SK-N-SH treated with all-trans-retinoic acid at 6 μM for 48 hours (cell line): Measurements from ENCODE around the gene CRIP2.

Experiments used
- ARNTL ChIP-seq: fragments of 450-650 bp; formaldehyde crosslinking; IDR thresholded peaks from 2 replicates; pipeline ENCODE4 v1.5.0; 2020; ENCODE audit warnings: low read depth, mild to moderate bottlenecking, moderate library complexity, borderline replicate concordance
- OSR1 ChIP-seq: fragments of 250-450 bp; sonication (Bioruptor Pico); IDR thresholded peaks from 2 replicates; pipeline ENCODE4 v1.8.0; 2022; ENCODE audit warnings: moderate library complexity, mild to moderate bottlenecking, inconsistent platforms
- PPARA ChIP-seq: fragments of 250-450 bp; sonication (Bioruptor Pico); IDR thresholded peaks from 2 replicates; pipeline ENCODE4 v1.5.0; 2020; ENCODE audit warnings: mild to moderate bottlenecking, borderline replicate concordance
- RARB ChIP-seq: fragments of 250-450 bp; sonication (Bioruptor Pico); IDR thresholded peaks from 2 replicates; pipeline ENCODE4 v1.8.0; 2021; ENCODE audit warnings: mild to moderate bottlenecking, moderate library complexity
- SNAI2 ChIP-seq: fragments of 250-450 bp; sonication (Bioruptor Pico); IDR thresholded peaks from 2 replicates; pipeline ENCODE4 v1.5.0; 2020; ENCODE audit warnings: mild to moderate bottlenecking, moderate library complexity
- TOX ChIP-seq: fragments of 250-450 bp; sonication (Bioruptor Pico); IDR thresholded peaks from 2 replicates; pipeline ENCODE4 v1.8.0; 2021; ENCODE audit warnings: mild to moderate bottlenecking, moderate library complexity, borderline replicate concordance
- TSHZ2 ChIP-seq: fragments of 250-450 bp; sonication (Bioruptor Pico); IDR thresholded peaks from 2 replicates; pipeline ENCODE4 v1.5.0; 2020; ENCODE audit warnings: mild to moderate bottlenecking, moderate library complexity
- ZFP30 ChIP-seq: fragments of 450-650 bp; formaldehyde crosslinking; IDR thresholded peaks from 2 replicates; pipeline ENCODE4 v1.5.0; 2022; ENCODE audit warnings: mild to moderate bottlenecking, moderate library complexity

DNA sequence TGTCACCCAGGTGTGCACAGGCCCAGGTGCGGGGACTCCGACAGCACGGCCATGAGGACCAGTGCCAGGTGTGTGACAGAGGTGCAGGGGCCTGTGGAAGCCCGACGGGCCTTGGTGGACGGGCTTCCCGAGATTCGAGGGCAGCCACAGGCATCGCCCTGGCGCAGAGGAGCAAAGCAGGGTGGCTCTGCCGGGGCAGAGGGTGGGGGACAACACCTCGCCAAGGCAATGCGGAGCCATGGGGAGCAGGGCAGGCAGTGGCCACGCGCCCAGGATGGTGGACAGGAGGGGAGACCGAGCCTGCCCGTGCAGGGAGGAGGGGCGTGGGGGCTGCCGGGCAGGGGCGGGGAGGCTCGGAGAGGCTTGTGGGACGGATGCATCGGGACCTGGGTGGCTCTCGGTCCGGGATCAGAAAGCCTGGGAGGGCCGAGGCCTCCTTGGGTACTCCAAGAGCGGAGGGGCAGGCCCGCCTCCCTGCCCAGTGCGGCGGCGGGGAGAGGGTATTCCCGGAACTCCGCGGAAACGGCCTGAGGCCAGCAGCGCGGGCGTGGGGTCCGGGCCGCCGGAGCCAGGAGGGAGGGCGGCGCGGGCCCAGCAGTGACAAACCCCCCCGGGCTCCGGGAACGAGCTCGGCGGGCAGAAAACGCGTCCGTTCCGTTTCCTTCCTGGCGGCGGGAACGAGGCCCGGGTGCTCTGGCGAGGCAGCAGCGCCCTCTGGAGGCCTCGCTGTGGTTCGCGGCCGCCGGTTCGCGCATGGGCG lies 53.4 kb downstream of the CRIP2 start:
- no peak for TF ChIP-seq SNAI2 (CRISPR knock-in tag)
- no peak for TF ChIP-seq PPARA (CRISPR knock-in tag)
- TF ChIP-seq RARB (CRISPR knock-in tag) = no peak
- no peak for TF ChIP-seq ARNTL (CRISPR knock-in tag)
- no peak for TF ChIP-seq TSHZ2 (CRISPR knock-in tag)
- no peak for TF ChIP-seq OSR1 (CRISPR knock-in tag)
- no peak for TF ChIP-seq TOX
- TF ChIP-seq ZFP30 (CRISPR knock-in tag) = no peak
